Mammary epithelial cell (primary cell): ENCODE measurements around the gene PDIA6.

ENCODE experiments used
- EZH2 ChIP-seq: IDR thresholded peaks from 2 replicates; pipeline ENCODE4 v1.6.1; 2012; ENCODE audit warnings: low read length, inconsistent platforms, borderline replicate concordance
- TF ChIP-seq, protein P1 (sequence below), 2 donors: IDR thresholded peaks in 1 of 2; conservative IDR thresholded peaks in 1 of 2; 2 replicates each; pipeline ENCODE4 v1.5.1; 2011 to 2012; ENCODE audit warnings: inconsistent platforms in 2 of 2, low read length in 2 of 2, mild to moderate bottlenecking in 2 of 2, control low read depth in 1 of 2, low read depth in 1 of 2; ENCODE audit not compliant: insufficient read depth in 1 of 2; ENCODE audit errors: extremely low read depth in 1 of 2

DNA sequence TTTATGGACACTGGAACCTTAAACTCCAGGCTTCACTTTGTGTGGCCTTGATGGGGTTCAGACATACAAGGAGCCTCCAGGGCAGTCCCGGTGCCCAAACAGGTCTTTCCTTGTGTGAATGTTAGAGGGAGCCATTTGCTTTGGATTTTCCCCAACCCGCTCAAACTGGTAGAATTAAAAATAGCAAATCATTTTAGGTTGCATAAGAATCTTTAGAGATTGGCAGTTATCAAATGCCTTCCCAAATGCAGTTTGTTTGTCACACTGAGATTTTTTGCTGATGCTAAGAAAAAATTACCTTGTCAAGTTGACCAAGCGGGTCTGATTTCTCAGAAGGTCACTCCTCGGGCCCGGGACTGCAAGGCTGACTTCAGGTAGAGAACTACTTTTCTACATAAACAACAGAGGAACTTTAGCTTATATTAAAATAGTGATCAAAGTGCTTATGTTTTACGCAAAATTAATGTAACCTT is 54.7 kb downstream of the PDIA6 start:
- TF ChIP-seq, protein P1, sequence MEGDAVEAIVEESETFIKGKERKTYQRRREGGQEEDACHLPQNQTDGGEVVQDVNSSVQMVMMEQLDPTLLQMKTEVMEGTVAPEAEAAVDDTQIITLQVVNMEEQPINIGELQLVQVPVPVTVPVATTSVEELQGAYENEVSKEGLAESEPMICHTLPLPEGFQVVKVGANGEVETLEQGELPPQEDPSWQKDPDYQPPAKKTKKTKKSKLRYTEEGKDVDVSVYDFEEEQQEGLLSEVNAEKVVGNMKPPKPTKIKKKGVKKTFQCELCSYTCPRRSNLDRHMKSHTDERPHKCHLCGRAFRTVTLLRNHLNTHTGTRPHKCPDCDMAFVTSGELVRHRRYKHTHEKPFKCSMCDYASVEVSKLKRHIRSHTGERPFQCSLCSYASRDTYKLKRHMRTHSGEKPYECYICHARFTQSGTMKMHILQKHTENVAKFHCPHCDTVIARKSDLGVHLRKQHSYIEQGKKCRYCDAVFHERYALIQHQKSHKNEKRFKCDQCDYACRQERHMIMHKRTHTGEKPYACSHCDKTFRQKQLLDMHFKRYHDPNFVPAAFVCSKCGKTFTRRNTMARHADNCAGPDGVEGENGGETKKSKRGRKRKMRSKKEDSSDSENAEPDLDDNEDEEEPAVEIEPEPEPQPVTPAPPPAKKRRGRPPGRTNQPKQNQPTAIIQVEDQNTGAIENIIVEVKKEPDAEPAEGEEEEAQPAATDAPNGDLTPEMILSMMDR (conservative IDR thresholded peaks at IDR 0.05 in 1 of 2, IDR thresholded peaks at IDR 0.05 in 1 of 2; ENCODE audit: extremely low read depth in 1 of 2, insufficient read depth in 1 of 2, low read depth in 1 of 2, low read length in 2 of 2): no peak
- TF ChIP-seq EZH2: no peak
